IPS-18a (cell line): ENCODE results near the gene GPRIN1.

Source experiments
- H3K27ac ChIP-seq: one replicate; pipeline ENCODE4 v1.5.1; 2013; ENCODE audit warnings: low read length
- H3K27me3 ChIP-seq: one replicate; pipeline ENCODE4 v1.6.1; 2013; ENCODE audit warnings: mild to moderate bottlenecking, low read length; ENCODE audit not compliant: control insufficient read depth, insufficient read depth
- H3K36me3 ChIP-seq: one replicate; pipeline ENCODE4 v1.6.1; 2013; ENCODE audit warnings: low read depth, low read length; ENCODE audit not compliant: control insufficient read depth
- H3K4me1 ChIP-seq: one replicate; pipeline ENCODE4 v1.6.1; 2013; ENCODE audit warnings: low read depth, low read length; ENCODE audit not compliant: control insufficient read depth
- H3K4me3 ChIP-seq: one replicate; pipeline ENCODE4 v1.5.1; 2013; ENCODE audit warnings: low read length
- H3K9ac ChIP-seq: one replicate; pipeline ENCODE4 v1.6.1; 2013; ENCODE audit warnings: mild to moderate bottlenecking, low read length, moderate library complexity
- H3K9me3 ChIP-seq: one replicate; pipeline ENCODE4 v1.6.1; 2013; ENCODE audit warnings: low read depth, low read length; ENCODE audit not compliant: control insufficient read depth

GPRIN1 gene

GRCh38 chr5:176648474-176649194 is 38.7 kb upstream of the GPRIN1 start:
- Histone ChIP-seq H3K9me3 (no peaks in the 10 kb centered on the region), H3K4me3 (peak overlapping the region; percentile 76), H3K36me3 (peaks cover 6% of the 10 kb centered on the region), H3K27ac (no peak overlapping the region), H3K9ac (no peak overlapping the region), H3K4me1 (peaks cover 18% of the 10 kb centered on the region), H3K27me3 (no peaks in the 10 kb centered on the region)

GRCh38 chr5:176647843-176648473 is 38.0 kb upstream of the GPRIN1 start:
- Histone ChIP-seq H3K27ac (no peak overlapping the region), H3K9ac (peak overlapping the region; percentile 75), H3K4me3 (peak overlapping the region; percentile 76), H3K27me3 (no peaks in the 10 kb centered on the region), H3K9me3 (no peaks in the 10 kb centered on the region), H3K4me1 (peaks cover 18% of the 10 kb centered on the region), H3K36me3 (peaks cover 3% of the 10 kb centered on the region)

- H3K27ac ChIP-seq, result no peak within 1 kb of the TSS
Measured at GRCh38 chr5:176647030-176647842, 37.3 kb upstream of the GPRIN1 start, which contains the start of gene TSPAN17. Gene TSPAN17 (plus strand): TSS chr5:176647484. CDS start chr5:176647616, 132 bp downstream.

GRCh38 chr5:176646707-176647029 is 36.7 kb upstream of the GPRIN1 start:
- H3K4me1 ChIP-seq, result peaks cover 18% of the 10 kb centered on the region

More at GRCh38 chr5:176647030-176647842, 37.3 kb upstream of the GPRIN1 start, which contains the start of gene TSPAN17:
- Histone ChIP-seq H3K4me1 (peaks cover 18% of the 10 kb centered on the region), H3K9ac (peak within 1 kb of the TSS; percentile 75), H3K4me3 (peak within 1 kb of the TSS; percentile 76), H3K27me3 (no peaks in the 10 kb centered on the region), H3K9me3 (no peaks in the 10 kb centered on the region), H3K36me3 (no peaks in the 10 kb centered on the region)

GRCh38 chr5:176646049-176646706 is 36.2 kb upstream of the GPRIN1 start:
- Histone ChIP-seq H3K4me1 (peaks cover 18% of the 10 kb centered on the region), H3K4me3 (no peak overlapping the region)

More at GRCh38 chr5:176646707-176647029, 36.7 kb upstream of the GPRIN1 start:
- H3K36me3 ChIP-seq, result no peaks in the 10 kb centered on the region
- H3K9me3 ChIP-seq, result no peaks in the 10 kb centered on the region
- H3K27ac ChIP-seq, result no peak overlapping the region
- peak overlapping the region; percentile 76 for H3K4me3 ChIP-seq
- H3K27me3 ChIP-seq, result no peaks in the 10 kb centered on the region
- H3K9ac ChIP-seq, result peak overlapping the region; percentile 45

GRCh38 chr5:176644878-176645670 is 35.1 kb upstream of the GPRIN1 start:
- Histone ChIP-seq H3K36me3 (no peaks in the 10 kb centered on the region), H3K9me3 (no peaks in the 10 kb centered on the region), H3K4me3 (no peak overlapping the region), H3K4me1 (peaks cover 17% of the 10 kb centered on the region), H3K27me3 (no peaks in the 10 kb centered on the region), H3K27ac (no peak overlapping the region), H3K9ac (no peak overlapping the region)

More at GRCh38 chr5:176646049-176646706, 36.2 kb upstream of the GPRIN1 start:
- Histone ChIP-seq H3K36me3 (no peaks in the 10 kb centered on the region), H3K27me3 (no peaks in the 10 kb centered on the region), H3K27ac (no peak overlapping the region), H3K9me3 (no peaks in the 10 kb centered on the region), H3K9ac (peak overlapping the region; percentile 45)

- H3K4me1 ChIP-seq, result peaks cover 14% of the 10 kb centered on the region
Measured at GRCh38 chr5:176644294-176644693, 34.3 kb upstream of the GPRIN1 start.

GRCh38 chr5:176643491-176644219 is 33.7 kb upstream of the GPRIN1 start:
- no peaks in the 10 kb centered on the region for H3K27me3 ChIP-seq
- no peaks in the 10 kb centered on the region for H3K9me3 ChIP-seq
- H3K4me3 ChIP-seq, result no peak overlapping the region
- no peak overlapping the region for H3K9ac ChIP-seq
- H3K4me1 ChIP-seq, result peaks cover 14% of the 10 kb centered on the region
- no peaks in the 10 kb centered on the region for H3K36me3 ChIP-seq
- no peak overlapping the region for H3K27ac ChIP-seq

More at GRCh38 chr5:176644294-176644693, 34.3 kb upstream of the GPRIN1 start:
- Histone ChIP-seq H3K36me3 (no peaks in the 10 kb centered on the region), H3K4me3 (no peak overlapping the region), H3K9me3 (no peaks in the 10 kb centered on the region), H3K27ac (no peak overlapping the region), H3K9ac (no peak overlapping the region), H3K27me3 (no peaks in the 10 kb centered on the region)

GRCh38 chr5:176642675-176643490 is 32.9 kb upstream of the GPRIN1 start:
- H3K9ac ChIP-seq, result no peak overlapping the region
- H3K4me3 ChIP-seq, result no peak overlapping the region
- no peaks in the 10 kb centered on the region for H3K27me3 ChIP-seq
- H3K36me3 ChIP-seq, result no peaks in the 10 kb centered on the region
- H3K4me1 ChIP-seq, result peaks cover 14% of the 10 kb centered on the region
- no peak overlapping the region for H3K27ac ChIP-seq
- no peaks in the 10 kb centered on the region for H3K9me3 ChIP-seq
